NCI-H526 treated with DMSO at 0.1 percent for 48 hours (cell line): Measurements from ENCODE around the gene ATG14.
A peak's percentile ranks its signal among the peaks of the same experiment; 100 is the strongest.
"Not testable (repeated sequence)": the region's sequence is repeated elsewhere in the genome, so short reads cannot be mapped to it uniquely, and the experiment has no call there.

Source experiments
- DNase-seq: peaks from one replicate; lab custom pipeline; 2025; lab: John Stamatoyannopoulos, UW

The ATG14 gene

DNA sequence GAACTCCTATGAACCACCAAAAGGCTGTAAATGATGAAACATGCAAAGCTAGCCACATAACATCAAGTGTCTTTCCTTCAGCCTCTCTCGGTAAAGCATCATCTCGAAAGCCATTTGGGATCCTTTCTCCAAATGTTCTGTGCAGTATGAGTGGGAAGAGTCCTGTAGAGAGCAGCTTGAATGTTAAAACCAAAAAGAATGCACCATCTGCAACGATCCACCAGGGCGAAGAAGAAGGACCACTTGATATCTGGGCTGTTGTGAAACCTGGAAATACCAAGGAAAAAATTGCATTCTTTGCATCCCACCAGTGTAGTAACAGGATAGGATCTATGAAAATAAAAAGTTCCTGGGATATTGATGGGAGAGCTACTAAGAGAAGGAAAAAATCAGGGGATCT lies 61.2 kb downstream of the ATG14 start:
- no peak for DNase-seq

- DNase-seq, result no peak
Observed at GRCh38 chr14:55349565-55349964, 62.1 kb downstream of the ATG14 start.

- no peak for DNase-seq
Observed at GRCh38 chr14:55348766-55349453, 62.7 kb downstream of the ATG14 start.

DNA sequence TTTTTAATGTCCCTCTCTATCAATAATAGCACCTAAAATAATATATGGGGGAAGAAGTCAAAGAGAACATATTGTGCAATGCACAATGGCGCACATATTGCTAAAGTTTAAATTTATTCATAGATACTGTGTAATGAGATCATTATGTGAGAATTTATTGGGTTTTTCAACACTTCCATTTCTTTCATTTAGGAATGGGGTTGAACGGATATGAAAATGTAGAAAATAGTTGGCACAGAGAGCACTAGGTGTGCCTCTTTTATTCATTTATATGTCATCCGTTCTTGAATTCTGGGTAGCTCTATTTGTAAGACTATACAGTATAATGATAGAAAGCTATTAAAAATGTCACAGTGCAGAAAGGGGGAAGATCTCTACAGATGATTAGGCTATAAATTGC lies 63.9 kb downstream of the ATG14 start:
- no peak for DNase-seq

DNA sequence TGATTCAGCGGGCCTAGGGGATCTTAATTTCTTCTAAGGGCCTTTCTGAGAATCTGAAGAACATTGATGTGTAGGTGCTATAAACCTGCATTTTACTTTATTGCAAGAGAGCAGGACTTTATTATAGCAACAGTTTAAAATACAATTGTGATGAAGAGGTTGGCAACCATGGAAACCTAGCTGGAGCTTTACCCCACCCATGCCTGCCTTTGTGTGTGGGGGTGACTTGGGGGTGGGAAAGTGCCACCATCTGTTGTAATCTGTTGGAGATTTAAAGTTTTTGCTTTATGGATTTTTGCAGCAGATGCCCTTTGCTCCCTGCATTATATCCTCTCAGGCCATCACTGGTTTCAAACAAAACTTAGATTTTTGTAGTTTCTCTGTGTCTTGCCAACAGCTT lies 64.6 kb downstream of the ATG14 start:
- DNase-seq, result no peak

GRCh38 chr14:55344582-55345163 lies 67.0 kb downstream of the ATG14 start:
- DNase-seq, result not testable (repeated sequence)

DNA sequence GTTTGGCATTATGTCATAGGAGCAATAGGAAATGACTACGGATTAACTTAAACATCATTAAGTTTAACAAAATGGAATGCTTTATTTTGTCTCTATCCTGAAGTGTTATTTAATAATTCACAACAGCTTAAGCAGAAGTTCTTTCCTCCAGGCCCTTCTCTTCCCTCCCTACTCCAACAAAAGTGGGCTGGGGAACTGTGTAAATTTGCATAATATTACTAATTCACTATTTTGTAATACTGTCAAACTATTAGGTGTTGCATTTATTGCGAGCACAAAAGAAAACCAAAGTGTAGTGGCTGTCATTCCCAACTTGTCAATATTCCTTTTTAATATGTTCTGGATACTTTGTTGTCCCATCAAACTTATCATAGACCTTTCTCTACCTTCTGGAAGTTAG lies 69.8 kb downstream of the ATG14 start:
- DNase-seq, result no peak

- no peak for DNase-seq
Observed at GRCh38 chr14:55340482-55340881, 71.1 kb downstream of the ATG14 start.

DNA sequence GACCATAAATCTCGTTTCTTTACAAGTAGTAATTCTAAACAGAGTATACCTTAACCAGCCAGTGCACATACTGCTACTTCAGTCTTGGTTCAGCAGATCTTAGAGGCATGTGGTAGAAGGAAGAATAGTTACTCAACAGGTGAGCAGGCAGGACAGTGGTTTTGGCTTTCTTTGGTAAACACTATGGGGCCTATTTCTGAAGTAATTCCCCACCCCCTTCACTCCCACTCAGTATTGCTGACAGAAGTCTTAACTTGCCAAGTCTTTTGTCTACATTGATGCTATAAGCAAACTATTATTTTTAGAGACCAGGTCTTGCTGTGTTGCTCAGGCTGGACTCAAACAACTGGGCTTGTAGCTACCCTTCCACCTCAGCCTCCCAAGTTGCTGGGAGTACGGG lies 71.9 kb downstream of the ATG14 start:
- DNase-seq, result no peak

DNA sequence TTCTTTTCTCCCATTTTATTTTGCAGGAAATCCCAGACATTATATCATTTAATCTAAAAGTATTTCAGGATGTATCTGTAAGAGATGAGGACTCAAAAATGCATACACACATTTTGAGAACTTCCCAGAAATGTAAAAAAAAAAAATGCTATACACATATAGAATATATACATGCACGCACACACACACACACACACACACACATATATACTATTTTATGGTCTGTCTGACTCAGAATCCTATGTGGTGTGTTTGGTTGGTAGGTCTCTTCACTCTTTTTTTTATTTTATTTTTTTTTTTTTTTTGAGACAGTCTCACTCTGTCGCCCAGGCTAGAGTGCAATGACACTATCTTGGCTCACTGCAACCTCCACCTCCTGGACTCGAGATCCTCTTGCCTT lies 74.9 kb downstream of the ATG14 start:
- DNase-seq, result no peak

GRCh38 chr14:55336162-55336561 lies 75.5 kb downstream of the ATG14 start:
- DNase-seq, result no peak

DNA sequence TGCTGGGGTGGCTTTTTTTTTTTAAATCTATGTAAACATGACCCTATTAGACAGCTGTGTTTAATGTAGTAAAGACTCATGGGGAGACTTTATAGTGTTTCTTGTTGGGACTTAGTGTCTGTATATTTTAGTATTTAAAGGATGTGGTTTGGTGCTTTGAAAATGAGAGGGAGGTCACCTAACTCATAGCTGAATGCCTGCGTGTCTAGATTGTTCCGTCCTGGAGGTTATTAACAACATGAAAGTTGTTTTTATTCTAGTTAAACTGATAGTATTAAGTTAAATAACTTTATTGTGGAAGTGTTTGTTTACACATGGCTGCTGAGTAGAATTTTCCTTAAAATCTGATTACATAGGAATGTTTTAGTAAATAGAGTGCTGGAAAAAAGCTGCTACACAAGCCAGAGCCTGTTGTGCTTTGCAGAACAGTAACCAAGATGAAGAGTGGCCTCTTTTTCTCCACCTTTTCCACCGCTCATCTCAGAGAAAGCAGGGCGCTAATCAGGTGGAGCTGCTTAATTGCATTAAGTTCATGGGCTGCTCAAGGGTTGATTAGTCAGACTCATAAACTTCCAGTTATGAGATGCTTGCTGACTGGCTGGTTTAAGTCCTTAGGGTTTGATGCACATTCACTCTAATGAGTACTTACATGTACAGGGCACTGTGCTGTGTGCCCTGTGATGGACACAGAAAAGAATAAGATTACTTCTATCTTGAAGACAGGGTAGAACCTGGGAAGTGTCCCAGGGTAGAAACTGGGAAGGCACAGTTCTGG lies 77.7 kb downstream of the ATG14 start:
- DNase-seq, result no peak

- no peak for DNase-seq
Observed at GRCh38 chr14:55332654-55333570, 78.7 kb downstream of the ATG14 start.

GRCh38 chr14:55329999-55330710 lies 81.5 kb downstream of the ATG14 start:
- no peak for DNase-seq

DNA sequence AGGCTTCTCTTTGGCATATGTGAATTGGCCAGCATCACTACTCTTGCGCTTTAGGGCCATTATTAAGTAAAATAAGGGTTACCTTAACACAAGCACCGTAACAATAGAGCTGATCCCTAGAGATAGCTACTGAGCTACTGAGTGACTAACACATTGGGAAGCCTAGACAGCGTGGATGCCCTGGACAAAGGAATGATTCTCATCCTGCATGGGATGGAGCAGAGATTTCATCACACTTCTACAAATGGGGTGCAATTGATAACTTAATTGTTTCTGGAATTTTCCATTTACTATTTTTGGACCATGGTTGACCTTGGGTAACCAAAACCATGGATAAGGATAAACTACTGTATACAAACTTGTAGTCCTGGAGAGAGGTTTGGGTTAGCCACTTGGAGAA lies 83.3 kb downstream of the ATG14 start:
- DNase-seq, result no peak

GRCh38 chr14:55327179-55327578 lies 84.5 kb downstream of the ATG14 start:
- no peak for DNase-seq

DNA sequence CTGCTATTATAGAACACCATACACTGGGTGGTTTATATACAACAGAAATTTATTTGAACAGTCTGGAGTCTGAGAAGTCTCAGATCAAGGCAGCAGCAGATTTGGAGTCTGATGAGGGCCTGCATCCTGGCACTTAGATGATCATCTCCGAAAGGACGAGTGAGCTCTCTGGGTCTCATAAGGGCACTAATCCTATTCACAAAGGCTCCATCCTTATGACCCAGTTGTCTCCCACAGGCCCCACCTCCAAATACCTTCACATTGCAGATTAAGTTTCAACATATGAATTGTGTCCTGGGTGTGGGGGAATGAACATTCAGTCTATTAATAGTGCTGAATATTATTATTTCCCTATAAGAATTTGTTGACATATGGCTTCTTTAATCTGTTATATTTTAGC lies 86.8 kb downstream of the ATG14 start:
- DNase-seq, result no peak

- no peak for DNase-seq
Observed at GRCh38 chr14:55323910-55324309, 87.7 kb downstream of the ATG14 start.

DNA sequence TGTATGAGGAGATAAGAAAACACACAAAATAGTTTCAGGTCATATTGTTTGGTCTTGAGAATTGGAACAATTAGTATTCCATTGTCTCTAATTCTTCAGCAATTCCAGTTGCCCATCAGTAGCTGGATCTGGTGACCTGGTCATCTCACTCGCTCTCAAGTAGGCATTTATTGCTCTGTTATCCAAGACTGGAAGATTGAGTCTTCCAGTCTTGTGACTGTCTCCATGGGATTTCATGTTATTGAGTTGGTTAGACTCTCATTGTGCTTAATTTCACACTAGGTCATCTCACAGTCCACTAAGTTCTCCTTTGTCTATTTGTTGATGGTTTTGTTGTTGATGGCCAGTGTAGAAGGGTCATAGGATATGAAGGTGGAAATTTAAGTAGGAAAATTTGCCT lies 92.9 kb downstream of the ATG14 start:
- DNase-seq, result no peak

DNA sequence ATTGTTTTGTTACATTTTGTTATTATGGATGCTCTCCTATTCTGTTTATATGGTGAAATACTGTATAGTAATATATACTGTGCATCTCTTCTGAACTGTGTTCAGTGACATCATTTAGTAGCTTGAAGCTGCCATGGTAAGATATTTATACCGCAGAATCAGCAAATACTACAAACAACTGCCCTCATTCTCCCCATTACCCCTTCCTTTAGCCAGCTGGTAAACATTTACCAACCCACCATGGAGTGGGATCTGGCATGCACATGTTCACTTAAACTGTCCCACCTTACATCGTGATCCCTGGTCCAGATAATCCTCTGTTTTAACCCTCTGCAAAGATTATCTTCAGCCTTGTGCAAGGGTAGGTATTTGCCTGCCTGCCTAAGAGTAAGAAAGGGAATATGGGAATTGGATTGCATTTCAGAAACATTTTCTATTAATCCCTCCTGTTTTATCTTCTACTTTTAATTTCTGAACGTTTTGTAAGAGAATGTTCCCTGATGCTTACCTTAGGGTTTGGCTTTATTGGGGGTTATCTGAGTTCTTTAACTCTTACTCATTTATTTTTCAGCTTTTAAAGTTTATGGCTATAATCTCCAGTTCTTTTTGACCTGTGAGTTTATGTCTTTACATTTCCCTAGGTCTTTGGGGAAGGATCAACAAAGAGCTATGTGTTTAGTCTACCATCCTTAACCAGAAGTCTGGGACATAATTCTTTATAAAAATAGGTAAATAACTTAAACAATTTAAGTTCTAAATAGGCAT lies 93.9 kb downstream of the ATG14 start:
- DNase-seq, result no peak

- peak; percentile 38 for DNase-seq
Observed at GRCh38 chr14:55316564-55316963, 95.1 kb downstream of the ATG14 start.
